NB4 (cell line): Measurements from ENCODE around the gene KLF17.

Experiments
- CTCF ChIP-seq: IDR thresholded peaks from one replicate; pipeline ENCODE4 v1.5.1; 2012; ENCODE audit warnings: low read depth, low read length
- MYC ChIP-seq: IDR thresholded peaks from 2 replicates; pipeline ENCODE4 v1.6.1; 2011; ENCODE audit warnings: low read depth, low read length
- POLR2A ChIP-seq: IDR thresholded peaks from 2 replicates; pipeline ENCODE4 v1.6.1; 2011; ENCODE audit warnings: mild to moderate bottlenecking; ENCODE audit not compliant: insufficient read length; ENCODE audit errors: extremely low read depth
- TF ChIP-seq, protein P1 (sequence below): IDR thresholded peaks from 2 replicates; pipeline ENCODE4 v1.6.1; 2011; ENCODE audit warnings: low read depth, low read length

- TF ChIP-seq CTCF (no peak), POLR2A (no peak), MYC (no peak)
- TF ChIP-seq, protein P1, sequence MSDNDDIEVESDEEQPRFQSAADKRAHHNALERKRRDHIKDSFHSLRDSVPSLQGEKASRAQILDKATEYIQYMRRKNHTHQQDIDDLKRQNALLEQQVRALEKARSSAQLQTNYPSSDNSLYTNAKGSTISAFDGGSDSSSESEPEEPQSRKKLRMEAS: no peak
Observed at GRCh38 chr1:44108971-44109370, 9.7 kb upstream of the KLF17 start.
